ENCODE results near the gene GYPA. TPM values are rescaled to one million over a fixed set of nuclear protein-coding genes. Genes with fewer than 3 reads are reported as not detected.
"Not testable (repeated sequence)": the region's sequence is repeated elsewhere in the genome, so short reads cannot be mapped to it uniquely, and the experiment has no call there.

GYPA gene
- total and polyA plus RNA-seq, 4 experiments from 2014 or later: not detected

DNA sequence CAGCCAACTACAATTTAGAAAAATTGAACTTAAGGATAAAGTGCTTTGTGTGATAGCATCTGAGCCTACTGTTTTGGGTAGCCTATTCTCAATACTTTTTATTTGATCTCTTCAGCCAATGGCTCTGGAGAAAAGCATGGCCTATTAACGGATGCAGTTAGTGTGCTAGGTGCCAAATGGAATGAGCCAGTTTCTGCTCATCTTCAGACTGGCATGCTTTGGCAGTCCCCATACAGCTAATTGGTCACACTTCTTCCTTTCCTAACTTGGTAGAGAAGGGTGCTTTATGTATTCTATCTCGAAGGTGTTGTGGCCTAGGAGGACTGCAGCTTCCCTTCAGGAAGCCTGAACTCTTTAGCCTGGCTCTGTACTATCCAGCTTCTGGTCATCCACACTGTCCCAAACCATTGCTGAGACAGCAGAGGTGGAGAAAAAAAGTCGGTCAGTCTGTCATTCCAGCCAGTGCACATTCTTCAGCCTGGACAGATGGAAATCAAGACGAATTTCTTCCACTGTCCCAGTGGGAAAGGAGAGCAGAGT, 11.1 kb downstream of the GYPA start:
- H3K9me3 ChIP-seq (ENCODE audit: control insufficient read depth in 1 of 2, low read length in 2 of 2); CTCF ChIA-PET (ENCODE audit: partially characterized antibody); H3K27me3 ChIP-seq (ENCODE audit: insufficient read depth, low read length); DNase-seq; H3K4me1 ChIP-seq (ENCODE audit: insufficient read depth, low read length); H3K27me3 Mint-ChIP-seq; intact Hi-C loops (cut with micrococcal nuclease); POLR2A ChIA-PET (ENCODE audit: partially characterized antibody); H3K9me3 Mint-ChIP-seq; H3K4me3 ChIP-seq (ENCODE audit: low read length in 2 of 2); H3K36me3 Mint-ChIP-seq; H3K27ac ChIP-seq (ENCODE audit: low read depth, low read length); H3K4me3 Mint-ChIP-seq; H3K36me3 ChIP-seq (ENCODE audit: insufficient read depth, low read length); H3K4me1 Mint-ChIP-seq; H3K27ac Mint-ChIP-seq: not testable (repeated sequence)

DNA sequence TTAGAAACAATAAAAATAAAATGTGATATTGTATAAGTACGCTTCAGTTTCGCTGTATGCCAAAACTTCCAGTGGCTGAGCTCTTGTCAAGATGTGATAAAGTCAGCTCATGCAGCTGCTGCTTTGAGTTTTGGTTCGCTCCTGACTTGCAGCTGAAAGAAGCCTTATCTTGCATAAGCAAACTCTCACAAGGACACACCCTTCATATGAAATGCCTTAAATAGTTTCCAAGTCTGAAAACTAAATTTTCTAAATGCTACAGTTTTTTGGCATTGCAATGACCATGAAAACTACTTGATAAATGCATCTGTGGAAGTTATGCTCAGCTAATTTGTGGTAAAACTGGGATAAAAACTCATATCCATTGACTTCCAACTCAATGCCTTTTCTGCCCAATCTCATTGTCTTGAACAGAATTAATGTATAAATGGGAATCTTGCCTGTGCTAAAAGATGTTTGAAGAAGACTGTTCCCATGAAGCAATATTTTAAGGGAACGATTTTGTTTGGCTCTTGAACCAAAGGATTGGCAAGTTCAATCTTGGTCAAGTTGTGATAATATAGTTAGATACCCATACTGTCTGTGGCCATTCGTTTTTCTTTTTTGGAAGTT, 11.7 kb downstream of the GYPA start:
- intact Hi-C loops (cut with micrococcal nuclease); H3K4me3 Mint-ChIP-seq; CTCF ChIA-PET (ENCODE audit: partially characterized antibody): not testable (repeated sequence)

DNA sequence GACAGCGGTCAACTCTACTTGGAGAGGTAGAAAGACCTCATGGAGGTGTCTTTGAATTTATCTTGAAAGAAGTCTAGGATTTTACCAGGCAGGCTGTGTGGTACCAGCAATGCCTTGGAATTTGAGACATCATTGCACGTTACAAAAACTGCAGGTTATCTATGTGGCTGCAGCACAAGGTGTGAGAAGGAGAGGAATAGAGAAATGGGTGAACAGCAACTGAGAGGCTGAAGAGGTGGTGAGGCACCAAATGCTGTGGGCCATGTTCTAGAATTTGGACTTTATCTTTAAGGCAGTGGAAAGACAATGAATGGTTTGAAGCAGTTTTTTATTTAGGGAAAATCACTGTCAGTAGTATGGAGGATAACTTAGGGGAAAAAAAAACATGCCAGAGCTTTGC, 15.4 kb downstream of the GYPA start:
- H3K9me3 Mint-ChIP-seq; H3K27ac ChIP-seq (ENCODE audit: low read depth, low read length); H3K4me3 ChIP-seq (ENCODE audit: low read length in 2 of 2); CTCF ChIA-PET (ENCODE audit: partially characterized antibody); H3K27me3 Mint-ChIP-seq; H3K4me1 Mint-ChIP-seq; H3K27ac Mint-ChIP-seq; H3K36me3 Mint-ChIP-seq; POLR2A ChIA-PET (ENCODE audit: partially characterized antibody); DNase-seq; H3K27me3 ChIP-seq (ENCODE audit: insufficient read depth, low read length); H3K9me3 ChIP-seq (ENCODE audit: control insufficient read depth in 1 of 2, low read length in 2 of 2); H3K4me1 ChIP-seq (ENCODE audit: insufficient read depth, low read length); intact Hi-C loops (cut with micrococcal nuclease); H3K36me3 ChIP-seq (ENCODE audit: insufficient read depth, low read length); H3K4me3 Mint-ChIP-seq: not testable (repeated sequence)

More for the DNA sequence above, 11.7 kb downstream of the GYPA start:
- H3K27ac Mint-ChIP-seq; H3K9me3 Mint-ChIP-seq; H3K4me1 Mint-ChIP-seq; H3K36me3 Mint-ChIP-seq; H3K4me1 ChIP-seq (ENCODE audit: insufficient read depth, low read length); POLR2A ChIA-PET (ENCODE audit: partially characterized antibody); DNase-seq; H3K36me3 ChIP-seq (ENCODE audit: insufficient read depth, low read length); H3K9me3 ChIP-seq (ENCODE audit: control insufficient read depth in 1 of 2, low read length in 2 of 2); H3K27ac ChIP-seq (ENCODE audit: low read depth, low read length); H3K4me3 ChIP-seq (ENCODE audit: low read length in 2 of 2); H3K27me3 ChIP-seq (ENCODE audit: insufficient read depth, low read length); H3K27me3 Mint-ChIP-seq: not testable (repeated sequence)

DNA sequence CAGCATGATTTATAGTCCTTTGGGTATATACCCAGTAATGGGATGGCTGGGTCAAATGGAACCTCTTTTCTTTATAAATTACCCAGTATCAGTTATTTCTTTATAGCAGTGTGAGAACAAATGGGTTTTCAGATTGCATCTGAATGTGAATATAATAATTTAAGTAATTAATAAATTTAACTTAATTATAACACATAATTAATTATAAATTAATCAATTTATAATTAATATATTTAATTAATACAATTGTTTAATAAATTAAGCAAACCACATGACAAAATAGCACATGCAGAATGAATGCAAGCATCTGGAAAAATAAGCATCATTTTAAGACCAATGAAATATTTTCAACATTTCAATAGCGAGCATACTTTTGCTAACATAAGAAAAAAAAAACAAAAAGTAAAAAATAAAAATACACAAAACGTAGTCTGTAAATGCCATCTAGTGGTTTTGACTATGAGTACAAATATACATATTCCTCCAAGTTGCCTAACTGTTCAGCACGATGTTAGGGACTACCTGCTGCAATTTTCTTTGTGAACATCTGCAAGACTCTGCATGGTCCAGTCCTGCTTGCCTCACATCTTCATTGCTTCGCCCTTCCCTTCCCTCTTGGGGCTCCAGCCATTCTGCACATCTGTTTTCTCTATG, 16.4 kb downstream of the GYPA start:
- H3K4me3 Mint-ChIP-seq; POLR2A ChIA-PET (ENCODE audit: partially characterized antibody); CTCF ChIA-PET (ENCODE audit: partially characterized antibody); H3K27me3 ChIP-seq (ENCODE audit: insufficient read depth, low read length); H3K27me3 Mint-ChIP-seq; H3K4me1 Mint-ChIP-seq; H3K27ac ChIP-seq (ENCODE audit: low read depth, low read length); H3K4me1 ChIP-seq (ENCODE audit: insufficient read depth, low read length); DNase-seq; H3K9me3 ChIP-seq (ENCODE audit: control insufficient read depth in 1 of 2, low read length in 2 of 2); H3K27ac Mint-ChIP-seq; H3K4me3 ChIP-seq (ENCODE audit: low read length in 2 of 2); H3K36me3 ChIP-seq (ENCODE audit: insufficient read depth, low read length); H3K36me3 Mint-ChIP-seq; H3K9me3 Mint-ChIP-seq; intact Hi-C loops (cut with micrococcal nuclease): not testable (repeated sequence)

DNA sequence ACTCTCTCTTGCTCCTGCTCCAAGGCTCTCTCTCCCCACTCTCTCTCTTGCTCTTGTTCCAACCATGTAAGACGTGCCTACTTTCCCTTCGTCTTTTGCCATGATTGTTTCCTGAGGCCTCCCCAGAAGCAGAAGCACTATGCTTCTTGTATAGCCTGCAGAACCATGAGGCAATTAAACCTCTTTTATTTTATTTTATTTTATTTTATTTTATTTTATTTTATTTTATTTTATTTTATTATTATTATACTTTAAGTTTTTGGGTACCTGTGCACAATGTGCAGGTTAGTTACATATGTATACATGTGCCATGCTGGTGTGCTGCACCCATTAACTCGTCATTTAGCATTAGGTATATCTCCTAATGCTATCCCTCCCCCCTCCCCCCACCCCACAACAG, 17.2 kb downstream of the GYPA start:
- H3K36me3 Mint-ChIP-seq; H3K9me3 Mint-ChIP-seq; H3K27me3 ChIP-seq (ENCODE audit: insufficient read depth, low read length); H3K9me3 ChIP-seq (ENCODE audit: control insufficient read depth in 1 of 2, low read length in 2 of 2); H3K27me3 Mint-ChIP-seq; CTCF ChIA-PET (ENCODE audit: partially characterized antibody); intact Hi-C loops (cut with micrococcal nuclease); H3K27ac Mint-ChIP-seq; DNase-seq; POLR2A ChIA-PET (ENCODE audit: partially characterized antibody); H3K4me3 Mint-ChIP-seq; H3K4me1 Mint-ChIP-seq; H3K4me1 ChIP-seq (ENCODE audit: insufficient read depth, low read length); H3K27ac ChIP-seq (ENCODE audit: low read depth, low read length); H3K36me3 ChIP-seq (ENCODE audit: insufficient read depth, low read length); H3K4me3 ChIP-seq (ENCODE audit: low read length in 2 of 2): not testable (repeated sequence)

DNA sequence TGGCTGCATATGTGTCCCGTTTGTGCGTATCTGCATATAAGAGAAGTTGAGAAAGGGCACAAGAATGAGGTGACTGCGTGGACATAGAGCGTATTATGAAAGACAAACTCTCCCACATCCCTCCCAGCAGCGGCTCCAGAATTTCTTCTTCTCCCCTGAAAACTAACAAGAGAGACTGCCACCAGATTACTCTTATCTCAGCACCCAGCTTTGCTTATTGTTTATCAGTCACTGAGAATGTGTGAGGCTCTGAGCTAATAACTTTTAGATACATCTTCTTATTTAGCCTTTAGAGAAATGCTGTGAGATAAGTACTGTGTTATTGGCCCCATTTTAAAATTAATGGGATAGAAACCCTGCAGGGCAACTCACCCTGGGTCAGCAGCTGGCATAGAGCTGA, 20.8 kb downstream of the GYPA start:
- H3K4me1 Mint-ChIP-seq; H3K27ac Mint-ChIP-seq; H3K9me3 Mint-ChIP-seq; intact Hi-C loops (cut with micrococcal nuclease); H3K27ac ChIP-seq (ENCODE audit: low read depth, low read length); H3K4me3 ChIP-seq (ENCODE audit: low read length in 2 of 2); H3K36me3 ChIP-seq (ENCODE audit: insufficient read depth, low read length); CTCF ChIA-PET (ENCODE audit: partially characterized antibody); POLR2A ChIA-PET (ENCODE audit: partially characterized antibody); H3K4me1 ChIP-seq (ENCODE audit: insufficient read depth, low read length); H3K27me3 Mint-ChIP-seq; H3K4me3 Mint-ChIP-seq; H3K36me3 Mint-ChIP-seq; H3K9me3 ChIP-seq (ENCODE audit: control insufficient read depth in 1 of 2, low read length in 2 of 2); H3K27me3 ChIP-seq (ENCODE audit: insufficient read depth, low read length); DNase-seq: not testable (repeated sequence)

DNA sequence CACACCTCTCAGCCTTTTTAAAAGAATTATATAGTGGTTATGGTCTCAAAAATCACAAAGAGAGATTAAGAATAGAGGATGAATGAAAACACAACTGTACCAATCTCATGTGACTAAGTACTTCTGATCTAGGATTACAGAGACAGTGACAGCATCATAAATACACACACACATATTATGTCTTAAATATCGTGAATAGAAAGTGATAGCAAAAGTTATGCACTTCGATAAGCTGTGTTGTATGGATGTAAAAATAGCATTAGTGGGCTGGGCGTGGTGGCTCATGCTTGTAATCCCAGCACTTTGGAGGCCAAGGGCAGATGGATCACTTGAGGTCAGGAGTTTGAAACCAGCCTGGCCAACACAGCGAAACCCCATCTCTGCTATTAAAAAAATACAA, 25.0 kb downstream of the GYPA start:
- Histone ChIP-seq H3K36me3 (ENCODE audit: insufficient read depth, low read length) (no peaks in the 10 kb centered on the region), H3K4me3 (ENCODE audit: low read length in 2 of 2) (no peak overlapping the region), H3K27me3 (ENCODE audit: insufficient read depth, low read length) (no peaks in the 10 kb centered on the region), H3K4me1 (ENCODE audit: insufficient read depth, low read length) (no peaks in the 10 kb centered on the region), H3K9me3 (ENCODE audit: control insufficient read depth in 1 of 2, low read length in 2 of 2) (no peaks in the 10 kb centered on the region), H3K27ac (ENCODE audit: low read depth, low read length) (no peak overlapping the region)
- no peak for DNase-seq
- H3K27me3 Mint-ChIP-seq: peaks cover 0 to 3% of the 10 kb centered on the region in 2 donors
- H3K4me1 Mint-ChIP-seq: no peaks in the 10 kb centered on the region
- intact Hi-C loops (cut with micrococcal nuclease): no loop called here
- ChIA-PET POLR2A (ENCODE audit: partially characterized antibody) (no interaction called here), CTCF (ENCODE audit: partially characterized antibody) (no interaction called here)
- H3K27ac Mint-ChIP-seq: no peak overlapping the region
- H3K4me3 Mint-ChIP-seq: no peak overlapping the region
- H3K36me3 Mint-ChIP-seq: no peaks in the 10 kb centered on the region
- H3K9me3 Mint-ChIP-seq: no peaks in the 10 kb centered on the region

DNA sequence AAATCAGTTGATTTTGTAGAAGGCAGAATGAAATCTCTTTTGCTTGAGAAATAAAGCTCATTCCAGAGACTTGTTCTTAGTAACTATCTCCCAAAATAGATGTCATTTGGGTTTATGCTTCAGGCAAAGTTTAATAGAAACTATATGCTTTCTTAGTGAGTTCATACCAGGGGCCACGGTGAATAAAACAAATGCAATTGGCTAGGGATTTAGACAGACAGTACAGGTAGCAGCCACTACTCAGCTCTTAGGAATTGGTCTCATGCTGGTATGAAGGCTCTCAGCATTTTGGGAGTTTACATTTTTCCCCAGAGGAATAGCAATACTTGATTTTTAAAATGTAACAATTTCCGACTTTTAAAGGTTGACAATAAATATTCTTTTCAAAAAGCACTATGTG, 27.0 kb downstream of the GYPA start:
- POLR2A ChIA-PET (ENCODE audit: partially characterized antibody): no interaction called here
- no peaks in the 10 kb centered on the region for H3K9me3 ChIP-seq (ENCODE audit: control insufficient read depth in 1 of 2, low read length in 2 of 2)
- Mint-ChIP-seq H3K36me3 (no peaks in the 10 kb centered on the region), H3K4me1 (no peaks in the 10 kb centered on the region), H3K9me3 (no peaks in the 10 kb centered on the region), H3K27me3 (peaks cover 1 to 5% of the 10 kb centered on the region in 2 donors), H3K4me3 (no peak overlapping the region), H3K27ac (no peak overlapping the region)
- H3K27me3 ChIP-seq (ENCODE audit: insufficient read depth, low read length): no peaks in the 10 kb centered on the region
- H3K27ac ChIP-seq (ENCODE audit: low read depth, low read length): no peak overlapping the region
- intact Hi-C loops (cut with micrococcal nuclease): no loop called here
- no peaks in the 10 kb centered on the region for H3K4me1 ChIP-seq (ENCODE audit: insufficient read depth, low read length)
- H3K4me3 ChIP-seq (ENCODE audit: low read length in 2 of 2): no peak overlapping the region
- no peak for DNase-seq
- CTCF ChIA-PET (ENCODE audit: partially characterized antibody): no interaction called here
- H3K36me3 ChIP-seq (ENCODE audit: insufficient read depth, low read length): no peaks in the 10 kb centered on the region

Data from CD4-positive, alpha-beta memory T cell (primary cell).